K562 (cell line): Measurements from ENCODE around the gene COL4A6. TPM values are rescaled to one million over a fixed set of nuclear protein-coding genes. Genes with fewer than 3 reads are reported as not detected.

Source experiments
- ATAC-seq: fragments of 200-7000 bp; cut with Tn5 transposase; 3 replicates; pipeline ENCODE4 v1.9.1; 2020; ENCODE audit warnings: moderate library complexity
- BruUV-seq: library from RNA; stranded (reverse); fragments of 400-500 nt; replicated peaks from 2 replicates; lab custom pipeline; 2021; lab: Mats Ljungman, UMichigan
- CTCF ChIA-PET: fragments of 300-600 bp; formaldehyde crosslinking; extraction: SDS; loops from one replicate; lab custom pipeline; 2021; ENCODE audit warnings: low intra/inter-chr PET ratio; lab: Yijun Ruan, JAX
- POLR2A ChIA-PET: fragments of 300-600, 350-650 bp; sonication (Branson Sonifier 250); formaldehyde crosslinking; extraction: SDS; loops from one replicate; lab custom pipeline; 2021; ENCODE audit warnings: antibody characterized with exemption, inconsistent platforms; lab: Yijun Ruan, JAX
- DNase-seq, 4 experiments: peaks; one replicate each; pipeline versions ENCODE4 v3.0.0 to v3.0.0-alpha.2; 2011 to 2018; ENCODE audit warnings: low spot score in 3 of 4, mixed read lengths in 3 of 4; ENCODE audit errors: extremely low read depth in 1 of 4
- FAIRE-seq: peaks from 2 replicates; lab custom pipeline; 2011; peaks lifted over from hg19 to GRCh38; lab: Jason Lieb, UNC
- H2AFZ ChIP-seq: 2 replicates; pipeline ENCODE4 v1.6.0; 2011; ENCODE audit warnings: low read depth, low read length, control low read depth, inconsistent platforms
- H3K27ac ChIP-seq: fragments of 200-600 bp; 3 replicates; pipeline ENCODE4 v1.8.0; 2011; ENCODE audit warnings: low read depth, mild to moderate bottlenecking, control low read depth, inconsistent platforms, low read length, moderate library complexity, mixed read lengths; ENCODE audit errors: extremely low read depth
- H3K27me3 ChIP-seq, 2 experiments: fragments of 300-600 bp in 1 of 2; 2 replicates in 1 of 2; 3 replicates in 1 of 2; pipeline versions ENCODE4 v1.6.0 to v1.8.0; 2011; ENCODE audit warnings: inconsistent platforms in 2 of 2, low read length in 2 of 2, mild to moderate bottlenecking in 1 of 2, mixed read lengths in 1 of 2, moderate library complexity in 1 of 2; ENCODE audit not compliant: control insufficient read depth in 2 of 2, insufficient read depth in 2 of 2
- H3K36me3 ChIP-seq: fragments of 300-600 bp; 3 replicates; pipeline ENCODE4 v1.8.0; 2011; ENCODE audit warnings: mild to moderate bottlenecking, low read length, inconsistent platforms; ENCODE audit not compliant: control insufficient read depth, insufficient read depth
- H3K4me1 ChIP-seq, 2 experiments: fragments of 200-600 bp in 1 of 2; replicated peaks in 1 of 2; 2 replicates in 1 of 2; 3 replicates in 1 of 2; pipeline versions ENCODE4 v1.5.1 to v1.8.0; 2011; ENCODE audit warnings: inconsistent platforms in 2 of 2, low read length in 2 of 2, mild to moderate bottlenecking in 1 of 2, mixed read lengths in 1 of 2, moderate library complexity in 1 of 2; ENCODE audit not compliant: control insufficient read depth in 2 of 2, insufficient read depth in 2 of 2
- H3K4me2 ChIP-seq: 2 replicates; pipeline ENCODE4 v1.6.1; 2011; ENCODE audit warnings: low read length, control low read depth, inconsistent platforms, mixed read lengths; ENCODE audit not compliant: insufficient read depth
- H3K4me3 ChIP-seq: fragments of 200-600 bp; sonication (generic), shearing (Covaris generic); 2 replicates; pipeline ENCODE4 v1.5.1; 2016; ENCODE audit warnings: control low read depth, inconsistent platforms
- H3K79me2 ChIP-seq: fragments of 200-600 bp; 3 replicates; pipeline ENCODE4 v1.8.0; 2011; ENCODE audit warnings: low read length, inconsistent platforms; ENCODE audit not compliant: control insufficient read depth, insufficient read depth
- H3K9ac ChIP-seq, 2 experiments: 2 replicates each; pipeline versions ENCODE4 v1.6.0 to v1.6.1; 2011; ENCODE audit warnings: low read depth in 2 of 2, low read length in 2 of 2, control low read depth in 1 of 2, inconsistent platforms in 1 of 2, mild to moderate bottlenecking in 1 of 2, mixed read lengths in 1 of 2; ENCODE audit not compliant: insufficient read depth in 1 of 2
- H3K9me1 ChIP-seq: one replicate; pipeline ENCODE4 v1.6.0; 2011; ENCODE audit warnings: inconsistent platforms, mild to moderate bottlenecking, low read length, moderate library complexity; ENCODE audit not compliant: control insufficient read depth, insufficient read depth
- H3K9me3 ChIP-seq: replicated peaks from 2 replicates; pipeline ENCODE4 v1.5.1; 2011; ENCODE audit warnings: low read depth, low read length, inconsistent platforms; ENCODE audit not compliant: control insufficient read depth, insufficient read depth
- H4K20me1 ChIP-seq: replicated peaks from 2 replicates; pipeline ENCODE4 v1.6.1; 2011; ENCODE audit warnings: low read length, inconsistent platforms, mixed read lengths; ENCODE audit not compliant: control insufficient read depth, insufficient read depth
- GMEB1 ChIP-seq: fragments of 250-450 bp; sonication (Bioruptor Pico); IDR thresholded peaks from 2 replicates; pipeline ENCODE4 v1.4.0; 2020; ENCODE audit warnings: mild to moderate bottlenecking
- LEF1 ChIP-seq: fragments of 450-650 bp; IDR thresholded peaks from 2 replicates; pipeline ENCODE4 v1.6.1; 2016; ENCODE audit warnings: mild to moderate bottlenecking
- in situ Hi-C: fragments of 300-500 bp; cut with MboI; formaldehyde crosslinking; loops from 4 replicates; pipeline ENCODE4 v1.15.0; 2018; ENCODE audit warnings: inconsistent platforms, mixed read lengths
- intact Hi-C: fragments of 100-400 bp; cut with micrococcal nuclease; formaldehyde crosslinking; loops from 2 replicates; pipeline ENCODE4 v1.14.2; 2022
- polyA plus RNA-seq, 8 experiments: library from polyadenylated mRNA; depleted of rRNA in 4 of 8; stranded (reverse) in 5 of 8; unstranded in 3 of 8; fragments of >200 nt; fragmentation: Nextera tagmentation in 2 of 8; fragmentation: Illumina TruSeq in 1 of 8; extraction: Ambion mirVana in 2 of 8; extraction: Trizol in 1 of 8; gene quantifications; 2 replicates each; pipeline versions ENCODE4 v1.2.1 to v1.2.3, GENCODE V29; 2011 to 2014; ENCODE audit warnings: inconsistent platforms in 1 of 8, missing spikeins in 1 of 8
- total RNA-seq, 7 experiments: library from RNA; depleted of rRNA in 6 of 7; stranded (reverse); fragments of >200 nt in 6 of 7; fragmentation: Illumina TruSeq in 2 of 7; extraction: Trizol in 2 of 7; gene quantifications; 2 replicates each; pipeline versions ENCODE4 v1.2.1 to v1.2.3, GENCODE V29; 2011 to 2021; ENCODE audit warnings: low replicate concordance in 1 of 7
- TF ChIP-seq, protein P1 (sequence below): sonication (generic); formaldehyde crosslinking; IDR thresholded peaks from 2 replicates; pipeline ENCODE4 v1.8.0; 2022; ENCODE audit warnings: missing genetic modification reagents, mild to moderate bottlenecking, borderline replicate concordance

The COL4A6 gene
- total and polyA plus RNA-seq, 9 of the 15 experiments (the other 6 are each of a cell fraction or from before 2014, with no cell fraction given), result 0.02 to 0.05 TPM; not detected in 7

- Histone ChIP-seq H3K27me3 (no peaks in the 10 kb centered on the region), H3K79me2 (no peaks in the 10 kb centered on the region), H4K20me1 (no peaks in the 10 kb centered on the region), H2AFZ (no peak overlapping the region), H3K36me3 (no peaks in the 10 kb centered on the region), H3K4me2 (no peak overlapping the region), H3K9me1 (no peaks in the 10 kb centered on the region), H3K27ac (no peak overlapping the region), H3K9ac (no peak overlapping the region), H3K4me1 (no peaks in the 10 kb centered on the region), H3K9me3 (no peaks in the 10 kb centered on the region), H3K4me3 (no peak overlapping the region)
- no peak for TF ChIP-seq LEF1
- TF ChIP-seq GMEB1 (CRISPR knock-in tag), result no peak
- TF ChIP-seq, protein P1, sequence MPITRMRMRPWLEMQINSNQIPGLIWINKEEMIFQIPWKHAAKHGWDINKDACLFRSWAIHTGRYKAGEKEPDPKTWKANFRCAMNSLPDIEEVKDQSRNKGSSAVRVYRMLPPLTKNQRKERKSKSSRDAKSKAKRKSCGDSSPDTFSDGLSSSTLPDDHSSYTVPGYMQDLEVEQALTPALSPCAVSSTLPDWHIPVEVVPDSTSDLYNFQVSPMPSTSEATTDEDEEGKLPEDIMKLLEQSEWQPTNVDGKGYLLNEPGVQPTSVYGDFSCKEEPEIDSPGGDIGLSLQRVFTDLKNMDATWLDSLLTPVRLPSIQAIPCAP, result no peak
- FAIRE-seq (no peak), ATAC-seq (no peak), DNase-seq (no peak)
- BruUV-seq, result no TSS peak
- CTCF ChIA-PET, result no interaction called here
- intact Hi-C loops, result no loop called here
- POLR2A ChIA-PET, result no interaction called here
- in situ Hi-C loops, result no loop called here
Measured at GRCh38 chrX:108114541-108114940, 323.7 kb downstream of the COL4A6 start.

Other genes with a start within 250 kb of the COL4A6 start
- 1.2 and 2.0 TPM in 2 replicates for gene COL4A5, start 1.4 kb upstream of the COL4A6 start, total RNA-seq (2014; rRNA removed)
- 1.1 and 1.5 TPM in 2 replicates for gene COL4A5, start 1.4 kb upstream of the COL4A6 start, total RNA-seq (2014; rRNA removed; fragmentation: Illumina TruSeq; extraction: Trizol)
- gene COL4A5, start 1.4 kb upstream of the COL4A6 start, total RNA-seq (2015; rRNA removed; fragmentation: Illumina TruSeq; extraction: Trizol), result 1.2 and 1.9 TPM in 2 replicates
- 1.7 and 1.9 TPM in 2 replicates for gene COL4A5, start 1.4 kb upstream of the COL4A6 start, total RNA-seq (2021)
- gene COL4A5, start 1.4 kb upstream of the COL4A6 start, polyA plus RNA-seq (2011; rRNA removed), result 1.7 and 2.5 TPM in 2 replicates
- 1.2 and 1.9 TPM in 2 replicates for gene COL4A5, start 1.4 kb upstream of the COL4A6 start, polyA plus RNA-seq (2014; fragmentation: Illumina TruSeq; extraction: Trizol)
- gene COL4A5, start 1.4 kb upstream of the COL4A6 start, polyA plus RNA-seq (2014; fragmentation: Nextera tagmentation; extraction: Ambion mirVana), result under 1 TPM; 0.66 to 0.69 TPM
- gene COL4A5, start 1.4 kb upstream of the COL4A6 start, polyA plus RNA-seq (2014; rRNA removed), result 1.8 and 2.3 TPM in 2 replicates